GM18517 (cell line): ENCODE results near the gene GOLGA6L22.
"Not testable (repeated sequence)": the region's sequence is repeated elsewhere in the genome, so short reads cannot be mapped to it uniquely, and the experiment has no call there.

Experiments
- ATAC-seq: cut with Tn5 transposase; IDR thresholded peaks from one replicate; pipeline ENCODE4 v1.9.1; 2021; ENCODE audit warnings: mild to moderate bottlenecking, moderate library complexity; ENCODE audit not compliant: unreplicated experiment

Gene GOLGA6L22, protein sequence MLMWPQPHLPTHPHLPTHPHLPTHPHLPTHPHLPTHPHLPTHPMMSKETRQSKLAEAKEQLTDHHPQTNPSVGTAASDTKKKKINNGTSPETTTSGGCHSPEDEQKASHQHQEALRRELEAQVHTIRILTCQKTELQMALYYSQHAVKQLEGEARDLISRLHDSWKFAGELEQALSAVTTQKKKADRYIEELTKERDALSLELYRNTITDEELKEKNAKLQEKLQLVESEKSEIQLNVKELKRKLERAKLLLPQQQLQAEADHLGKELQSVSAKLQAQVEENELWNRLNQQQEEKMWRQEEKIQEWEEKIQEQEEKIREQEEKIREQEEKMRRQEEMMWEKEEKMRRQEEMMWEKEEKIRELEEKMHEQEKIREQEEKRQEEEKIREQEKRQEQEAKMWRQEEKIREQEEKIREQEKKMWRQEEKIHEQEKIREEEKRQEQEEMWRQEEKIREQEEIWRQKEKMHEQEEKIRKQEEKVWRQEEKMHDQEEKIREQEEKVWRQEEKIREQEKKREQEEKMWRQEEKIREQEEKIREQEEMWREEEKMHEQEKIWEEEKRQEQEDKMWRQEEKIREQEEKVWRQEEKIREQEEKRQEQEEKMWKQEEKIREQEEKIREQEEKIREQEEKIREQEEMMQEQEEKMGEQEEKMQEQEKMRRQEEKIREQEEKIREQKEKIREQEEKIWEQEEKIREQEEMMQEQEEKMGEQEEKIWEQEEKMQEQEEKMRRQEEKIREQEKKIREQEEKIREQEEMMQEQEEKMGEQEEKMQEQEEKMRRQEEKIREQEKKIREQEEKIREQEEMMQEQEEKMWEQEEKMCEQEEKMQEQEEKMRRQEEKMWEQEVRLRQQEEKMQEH

GRCh38 chr15:22458603-22459002 is at the start of gene GOLGA6L22:
TSS of gene GOLGA6L22 (plus strand) at chr15:22458903. CDS start at chr15:22458994, 91 bp downstream.
- ATAC-seq, result not testable (repeated sequence)

- ATAC-seq, result not testable (repeated sequence)
Observed at GRCh38 chr15:22417288-22417687, 41.4 kb upstream of the GOLGA6L22 start.

DNA sequence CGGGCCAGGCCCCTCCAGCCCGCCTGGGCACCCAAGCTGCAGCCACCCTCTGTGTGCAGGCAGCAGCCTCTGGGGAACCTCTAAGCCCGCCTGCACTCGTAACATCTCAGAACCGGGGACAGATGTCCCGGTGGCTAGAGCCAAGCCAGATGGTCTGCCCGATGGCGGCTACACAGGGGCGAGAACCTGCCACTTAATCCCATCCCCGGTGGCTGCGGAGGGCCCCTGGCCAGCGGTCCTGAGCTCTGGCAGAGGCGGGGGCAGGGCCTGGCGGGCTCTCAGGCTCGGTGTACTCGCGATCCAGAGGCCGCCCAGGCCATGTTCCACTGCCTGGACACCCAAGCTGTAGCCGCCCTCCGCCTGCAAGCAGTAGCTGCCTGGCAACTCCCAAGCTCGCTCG is 40.9 kb upstream of the GOLGA6L22 start:
- not testable (repeated sequence) for ATAC-seq

DNA sequence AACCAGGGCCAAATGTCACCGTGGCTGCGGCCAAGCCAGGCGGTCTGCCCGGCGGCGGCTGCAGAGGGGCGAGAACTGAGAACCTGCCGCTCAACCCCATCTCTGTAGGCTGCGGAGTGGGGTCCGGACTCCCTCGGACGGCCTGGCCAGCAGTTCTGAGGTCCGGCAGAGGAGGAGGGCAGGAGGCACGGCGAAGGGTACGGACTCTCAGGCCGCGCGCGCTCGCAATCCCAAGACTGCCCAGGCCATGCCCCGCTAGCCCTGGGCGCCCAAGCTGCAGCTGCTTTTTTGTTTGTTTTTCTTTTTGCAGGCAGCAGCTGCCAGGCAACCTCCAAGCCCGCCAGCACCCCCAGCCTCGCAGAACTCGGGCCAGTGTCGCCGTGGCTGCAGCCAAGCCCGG is 40.5 kb upstream of the GOLGA6L22 start:
- not testable (repeated sequence) for ATAC-seq

DNA sequence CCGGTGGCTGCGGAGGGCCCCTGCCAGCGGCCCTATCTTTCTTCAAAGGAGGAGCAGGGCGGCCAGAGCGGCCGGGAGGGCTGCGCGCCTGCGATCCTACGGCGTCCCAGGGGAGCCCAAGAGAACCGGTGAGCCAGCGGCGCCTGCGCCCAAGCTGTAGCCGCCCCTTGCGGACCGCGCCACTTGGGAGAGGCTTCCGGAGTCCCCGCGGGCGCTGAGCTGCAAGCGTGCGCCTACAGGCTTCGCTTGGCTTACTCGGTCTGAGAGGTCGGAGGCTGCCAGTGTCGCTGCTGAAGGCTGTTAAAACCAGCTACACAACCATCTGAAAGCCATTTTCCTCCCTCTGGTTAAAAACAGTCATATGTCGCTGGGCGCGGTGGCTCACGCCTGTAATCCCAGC is 40.0 kb upstream of the GOLGA6L22 start:
- ATAC-seq, result not testable (repeated sequence)

GRCh38 chr15:22420340-22420739 is 38.4 kb upstream of the GOLGA6L22 start:
- ATAC-seq, result not testable (repeated sequence)

GRCh38 chr15:22429426-22429825 is 29.3 kb upstream of the GOLGA6L22 start:
- not testable (repeated sequence) for ATAC-seq

GRCh38 chr15:22431687-22432086 is 27.0 kb upstream of the GOLGA6L22 start:
- not testable (repeated sequence) for ATAC-seq

- ATAC-seq, result not testable (repeated sequence)
Observed at GRCh38 chr15:22494490-22495113, 35.9 kb downstream of the GOLGA6L22 start.

DNA sequence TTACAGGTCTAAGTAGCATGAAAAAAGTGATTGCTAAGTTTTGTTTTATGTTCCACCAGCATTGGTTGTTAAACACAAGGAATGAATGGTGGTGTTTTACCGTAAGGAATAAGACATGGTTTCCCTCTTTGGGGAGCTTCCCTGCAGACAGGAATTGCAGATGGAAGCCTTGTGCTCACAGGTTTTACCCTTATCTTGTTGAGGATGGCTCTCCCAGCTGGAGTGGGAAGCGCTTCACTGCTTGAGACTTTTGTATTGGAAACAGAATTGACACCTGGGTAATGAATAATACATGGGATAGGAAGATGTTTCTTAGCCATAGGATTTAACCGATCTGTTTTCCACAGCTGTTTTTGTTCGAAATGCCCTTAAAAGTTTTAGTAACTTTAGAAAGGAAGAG is 38.5 kb downstream of the GOLGA6L22 start:
- ATAC-seq, result not testable (repeated sequence)

GRCh38 chr15:22498220-22498925 is 39.7 kb downstream of the GOLGA6L22 start:
- not testable (repeated sequence) for ATAC-seq

- ATAC-seq, result not testable (repeated sequence)
Observed at GRCh38 chr15:22502272-22502671, 43.6 kb downstream of the GOLGA6L22 start.

DNA sequence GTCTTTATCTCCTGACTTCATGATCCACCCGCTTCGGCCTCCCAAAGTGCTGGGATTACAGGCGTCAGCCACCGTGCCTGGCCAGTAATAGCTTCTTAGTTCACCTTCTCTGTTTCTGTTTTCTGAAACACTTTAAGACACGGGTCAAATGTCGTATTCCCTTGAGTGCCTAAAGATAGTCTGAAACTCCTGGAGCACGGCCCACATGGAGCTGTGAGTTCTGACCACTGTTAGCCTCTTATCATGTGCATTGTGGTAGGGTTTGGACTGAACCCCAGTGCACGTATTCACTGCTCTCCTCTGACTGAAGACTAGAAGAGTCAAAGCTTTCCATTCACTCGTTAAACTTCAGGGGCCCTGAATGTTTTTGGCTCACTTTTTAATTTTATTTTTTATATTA is 48.3 kb downstream of the GOLGA6L22 start:
- ATAC-seq, result not testable (repeated sequence)

GRCh38 chr15:22516140-22516539 is 57.4 kb downstream of the GOLGA6L22 start:
- ATAC-seq, result not testable (repeated sequence)
